Hepatocyte (in vitro differentiated cells): Measurements from ENCODE around the gene TIRAP. TPM values are rescaled to one million over a fixed set of nuclear protein-coding genes. Genes with fewer than 3 reads are reported as not detected.

Experiments
- DNase-seq: peaks from one replicate; pipeline ENCODE4 v3.0.0-alpha.2; 2016; ENCODE audit warnings: low spot score
- H2AFZ ChIP-seq: fragments of 200-600 bp; sonication (generic); 2 replicates; pipeline ENCODE4 v1.6.0; 2016; ENCODE audit warnings: antibody characterized with exemption, mild to moderate bottlenecking
- H3K27ac ChIP-seq: fragments of 200-600 bp; sonication (generic); 2 replicates; pipeline ENCODE4 v1.5.1; 2016; ENCODE audit warnings: mild to moderate bottlenecking
- H3K27me3 ChIP-seq: fragments of 200-600 bp; sonication (generic); 2 replicates; pipeline ENCODE4 v1.6.1; 2016
- H3K36me3 ChIP-seq: fragments of 200-600 bp; sonication (generic); replicated peaks from 2 replicates; pipeline ENCODE4 v1.5.1; 2016; ENCODE audit warnings: low read depth; ENCODE audit not compliant: insufficient read depth
- H3K4me1 ChIP-seq: fragments of 200-600 bp; sonication (generic); 2 replicates; pipeline ENCODE4 v1.5.1; 2016; ENCODE audit warnings: mild to moderate bottlenecking, moderate library complexity; ENCODE audit not compliant: insufficient read depth
- H3K4me2 ChIP-seq: fragments of 200-600 bp; sonication (generic); 2 replicates; pipeline ENCODE4 v1.6.0; 2016
- H3K4me3 ChIP-seq: fragments of 200-600 bp; sonication (generic); 2 replicates; pipeline ENCODE4 v1.5.1; 2016; ENCODE audit warnings: mild to moderate bottlenecking
- H3K79me2 ChIP-seq: fragments of 200-600 bp; sonication (generic); 2 replicates; pipeline ENCODE4 v1.6.0; 2017; ENCODE audit warnings: mild to moderate bottlenecking
- H3K9me2 ChIP-seq: fragments of 200-600 bp; sonication (generic); replicated peaks from 2 replicates; pipeline ENCODE4 v1.6.0; 2017; ENCODE audit warnings: mild to moderate bottlenecking; ENCODE audit not compliant: insufficient read depth
- H3K9me3 ChIP-seq: fragments of 200-600 bp; sonication (generic); 2 replicates; pipeline ENCODE4 v1.5.1; 2016; ENCODE audit warnings: low read depth, mild to moderate bottlenecking
- H4K20me1 ChIP-seq: fragments of 200-600 bp; sonication (generic); 2 replicates; pipeline ENCODE4 v1.6.0; 2016; ENCODE audit warnings: mild to moderate bottlenecking; ENCODE audit not compliant: insufficient read depth, poor library complexity, severe bottlenecking
- EZH2 ChIP-seq: fragments of 200-600 bp; sonication (generic); IDR thresholded peaks from 2 replicates; pipeline ENCODE4 v1.6.1; 2016; ENCODE audit warnings: antibody characterized with exemption, mild to moderate bottlenecking, borderline replicate concordance
- EZH2phosphoT487 ChIP-seq: fragments of 200-600 bp; sonication (generic); IDR thresholded peaks from one replicate; pipeline ENCODE4 v1.6.1; 2018; ENCODE audit warnings: antibody characterized with exemption, mild to moderate bottlenecking, low read depth, moderate library complexity; ENCODE audit not compliant: unreplicated experiment, severe bottlenecking
- WGBS: methylation state at CpG from one replicate; pipeline ENCODE4 v1.1.6; 2016; ENCODE audit warnings: low lambda C conversion rate; ENCODE audit errors: missing lambda C conversion rate; 5-methylcytosine and 5-hydroxymethylcytosine counted together
- polyA plus RNA-seq: library from polyadenylated mRNA; unstranded; fragments of >200 nt; fragmentation: Nextera tagmentation; extraction: Ambion mirVana; gene quantifications from 2 replicates; pipeline ENCODE4 v1.2.1, GENCODE V29; 2016
- total RNA-seq: library from RNA; depleted of rRNA; stranded (reverse); fragments of >200 nt; gene quantifications from 2 replicates; pipeline ENCODE4 v1.2.3, GENCODE V29; 2014
- TF ChIP-seq, protein P1 (sequence below): fragments of 200-600 bp; sonication (generic); IDR thresholded peaks from 2 replicates; pipeline ENCODE4 v1.5.1; 2016; ENCODE audit warnings: antibody characterized with exemption, mild to moderate bottlenecking; ENCODE audit not compliant: poor library complexity

The TIRAP gene
- total and polyA plus RNA-seq, 2 experiments from 2014 or later = 5.3 to 6.4 TPM

DNA sequence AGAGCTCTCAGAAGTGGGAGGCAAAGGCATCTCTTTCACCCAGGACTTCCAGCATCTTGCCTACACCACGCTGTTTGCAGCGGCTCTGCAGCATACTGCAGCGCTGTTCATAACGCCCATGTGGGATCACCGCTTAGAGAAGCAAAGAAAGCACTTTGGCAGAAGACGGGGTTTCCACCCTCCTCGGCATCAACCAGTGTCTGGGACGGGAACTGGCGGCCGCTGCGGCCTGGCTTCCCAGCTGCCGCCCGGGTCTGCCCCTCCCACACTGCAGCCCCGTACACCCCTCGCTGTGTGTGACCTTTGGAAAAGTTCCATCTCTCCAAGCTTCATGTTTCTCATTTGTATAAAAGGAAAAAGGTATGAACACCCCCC is 545 bp upstream of the TIRAP start:
- H4K20me1 ChIP-seq = no peaks in the 10 kb centered on the region
- DNase-seq = peak; percentile 69

GRCh38 chr11:126284829-126285228 is 1.9 kb downstream of the TIRAP start:
- Histone ChIP-seq H3K27me3 (no peaks in the 10 kb centered on the region), H3K4me1 (peaks cover 12% of the 10 kb centered on the region), H2AFZ (no peak overlapping the region), H4K20me1 (no peaks in the 10 kb centered on the region), H3K9me2 (no peaks in the 10 kb centered on the region), H3K79me2 (peaks cover 20% of the 10 kb centered on the region), H3K27ac (no peak overlapping the region), H3K9me3 (no peaks in the 10 kb centered on the region), H3K36me3 (no peaks in the 10 kb centered on the region), H3K4me2 (no peak overlapping the region), H3K4me3 (no peak overlapping the region)
- DNase-seq = peak; percentile 69
- no peak for TF ChIP-seq EZH2
- TF ChIP-seq, protein P1, sequence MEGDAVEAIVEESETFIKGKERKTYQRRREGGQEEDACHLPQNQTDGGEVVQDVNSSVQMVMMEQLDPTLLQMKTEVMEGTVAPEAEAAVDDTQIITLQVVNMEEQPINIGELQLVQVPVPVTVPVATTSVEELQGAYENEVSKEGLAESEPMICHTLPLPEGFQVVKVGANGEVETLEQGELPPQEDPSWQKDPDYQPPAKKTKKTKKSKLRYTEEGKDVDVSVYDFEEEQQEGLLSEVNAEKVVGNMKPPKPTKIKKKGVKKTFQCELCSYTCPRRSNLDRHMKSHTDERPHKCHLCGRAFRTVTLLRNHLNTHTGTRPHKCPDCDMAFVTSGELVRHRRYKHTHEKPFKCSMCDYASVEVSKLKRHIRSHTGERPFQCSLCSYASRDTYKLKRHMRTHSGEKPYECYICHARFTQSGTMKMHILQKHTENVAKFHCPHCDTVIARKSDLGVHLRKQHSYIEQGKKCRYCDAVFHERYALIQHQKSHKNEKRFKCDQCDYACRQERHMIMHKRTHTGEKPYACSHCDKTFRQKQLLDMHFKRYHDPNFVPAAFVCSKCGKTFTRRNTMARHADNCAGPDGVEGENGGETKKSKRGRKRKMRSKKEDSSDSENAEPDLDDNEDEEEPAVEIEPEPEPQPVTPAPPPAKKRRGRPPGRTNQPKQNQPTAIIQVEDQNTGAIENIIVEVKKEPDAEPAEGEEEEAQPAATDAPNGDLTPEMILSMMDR = no peak
- TF ChIP-seq EZH2phosphoT487 = no peak
- WGBS = 79% methylated on average over 6 of the region's 6 CpGs

More for the DNA sequence above, 545 bp upstream of the TIRAP start:
- Histone ChIP-seq H2AFZ (peak overlapping the region; percentile 100), H3K4me3 (peak overlapping the region; percentile 98), H3K27me3 (no peaks in the 10 kb centered on the region), H3K79me2 (peaks cover 20% of the 10 kb centered on the region), H3K4me1 (peaks cover 12% of the 10 kb centered on the region), H3K9me2 (no peaks in the 10 kb centered on the region), H3K36me3 (no peaks in the 10 kb centered on the region), H3K4me2 (peak overlapping the region; percentile 95), H3K9me3 (no peaks in the 10 kb centered on the region), H3K27ac (peak overlapping the region; percentile 98)
- WGBS = 6% methylated on average over 15 of the region's 15 CpGs
- TF ChIP-seq, protein P1 = no peak
- TF ChIP-seq EZH2phosphoT487 (no peak), EZH2 (no peak)

- no peak for TF ChIP-seq EZH2phosphoT487
- TF ChIP-seq EZH2 = no peak
- TF ChIP-seq, protein P1 = no peak
- no peaks in the 10 kb centered on the region for H4K20me1 ChIP-seq
- H3K4me3 ChIP-seq = no peak overlapping the region
- no peaks in the 10 kb centered on the region for H3K9me3 ChIP-seq
- no peak for DNase-seq
- H3K27me3 ChIP-seq = no peaks in the 10 kb centered on the region
- H3K27ac ChIP-seq = no peak overlapping the region
- H3K79me2 ChIP-seq = peaks cover 20% of the 10 kb centered on the region
- no peak overlapping the region for H2AFZ ChIP-seq
- no peaks in the 10 kb centered on the region for H3K36me3 ChIP-seq
- no peak overlapping the region for H3K4me2 ChIP-seq
- WGBS = 72% methylated on average over 6 of the region's 6 CpGs
- peaks cover 3% of the 10 kb centered on the region for H3K4me1 ChIP-seq
- H3K9me2 ChIP-seq = no peaks in the 10 kb centered on the region
Measured at GRCh38 chr11:126288237-126288636, 5.3 kb downstream of the TIRAP start.

DNA sequence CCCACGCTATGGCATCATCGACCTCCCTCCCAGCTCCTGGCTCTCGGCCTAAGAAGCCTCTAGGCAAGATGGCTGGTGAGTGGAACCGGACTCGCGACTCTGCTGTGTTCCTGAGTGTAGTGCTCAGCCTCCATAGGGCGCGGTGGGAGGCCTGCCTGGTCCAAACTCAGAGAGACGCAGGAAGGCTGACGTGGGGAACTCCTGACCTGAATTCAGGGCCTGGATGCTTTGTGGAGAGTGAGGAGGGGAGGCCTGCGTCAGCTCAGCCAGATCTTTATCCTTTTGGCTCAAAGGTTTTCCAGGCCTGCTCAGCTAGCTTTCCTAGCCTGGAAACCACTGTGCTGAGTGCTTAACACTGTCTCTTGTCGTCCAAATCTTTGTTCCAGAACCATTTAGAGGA is 8.0 kb downstream of the TIRAP start:
- WGBS = 86% methylated on average over 12 of the region's 12 CpGs
- peak overlapping the region; percentile 78 for H3K27ac ChIP-seq
- H3K9me3 ChIP-seq = no peaks in the 10 kb centered on the region
- no peak for TF ChIP-seq EZH2phosphoT487
- TF ChIP-seq, protein P1 = no peak
- no peak for TF ChIP-seq EZH2
- H2AFZ ChIP-seq = no peak overlapping the region
- no peak overlapping the region for H3K4me3 ChIP-seq
- H4K20me1 ChIP-seq = no peaks in the 10 kb centered on the region
- no peak overlapping the region for H3K4me2 ChIP-seq
- no peak for DNase-seq
- H3K27me3 ChIP-seq = no peaks in the 10 kb centered on the region
- H3K79me2 ChIP-seq = peaks cover 4% of the 10 kb centered on the region
- H3K4me1 ChIP-seq = no peaks in the 10 kb centered on the region
- no peaks in the 10 kb centered on the region for H3K36me3 ChIP-seq
- no peaks in the 10 kb centered on the region for H3K9me2 ChIP-seq
